ENCODE measurements around the gene RPP25L. TPM values are rescaled to one million over a fixed set of nuclear protein-coding genes. Genes with fewer than 3 reads are reported as not detected.

Gene RPP25L
- total and polyA plus RNA-seq, 10 of the 15 experiments (the other 5 are each of a cell fraction or from before 2014, with no cell fraction given) = 7.7 to 30.2 (median 16.8) TPM

GRCh38 chr9:34599546-34599945, 12.4 kb downstream of the RPP25L start:
- no peaks in the 10 kb centered on the region for H3K9me3 ChIP-seq (replicated peaks; ENCODE audit: control insufficient read depth, insufficient read depth, low read length)
- H3K4me2 ChIP-seq (ENCODE audit: control insufficient read depth, insufficient read depth) = no peak overlapping the region
- TF ChIP-seq E2F4 (IDR thresholded peaks at IDR 0.05; ENCODE audit: low read depth, low read length) (no peak), MXI1 (IDR thresholded peaks at IDR 0.05; ENCODE audit: low read depth, low read length) (no peak), NR2C1 (IDR thresholded peaks at IDR 0.05) (no peak), MTA2 (IDR thresholded peaks at IDR 0.05; ENCODE audit: low read depth) (no peak), CBX3 (IDR thresholded peaks at IDR 0.05; ENCODE audit: borderline replicate concordance, low read depth) (no peak), ESRRA (IDR thresholded peaks at IDR 0.05; ENCODE audit: low read length) (no peak), CREM (IDR thresholded peaks at IDR 0.05; ENCODE audit: low read depth) (no peak), BMI1 (IDR thresholded peaks at IDR 0.05; ENCODE audit: borderline replicate concordance) (no peak), RELA (IDR thresholded peaks at IDR 0.05; ENCODE audit: borderline replicate concordance, partially characterized antibody) (no peak)
- H3K9ac ChIP-seq (ENCODE audit: control insufficient read depth, insufficient read depth, low read length) = no peak overlapping the region
- RAD21 ChIA-PET (ENCODE audit: unreplicated experiment) = interaction anchor here (0.5 kb wide), 1 partner anchor 193 kb away, joined by 4 read pairs; no protein-coding TSS in a partner anchor
- POLR2A ChIA-PET = no interaction called here
- ATAC-seq (no peak), DNase-seq (ENCODE audit: low read depth, low spot score) (no peak), FAIRE-seq (no peak)
- BruUV-seq (replicated peaks) = no TSS peak
- no peaks in the 10 kb centered on the region for H3K79me2 ChIP-seq (ENCODE audit: control insufficient read depth, insufficient read depth, low read length)
- H3K36me3 ChIP-seq (ENCODE audit: control insufficient read depth in 2 of 2, insufficient read depth in 2 of 2, low read length in 1 of 2) = no peaks in the 10 kb centered on the region
- no peak overlapping the region for H2AFZ ChIP-seq (ENCODE audit: control insufficient read depth, low read depth, low read length)
- CTCF ChIA-PET = interaction anchor here (0.9 to 1.5 kb wide), 3 partner anchors 12 to 195 kb away, joined by 4 to 6 read pairs (median 4); partner anchors contain the start of gene RPP25L
- in situ Hi-C loops (cut with MboI) (no loop called here), intact Hi-C loops (cut with micrococcal nuclease; ENCODE audit: unreplicated experiment) (no loop called here)
- H3K27me3 ChIP-seq (replicated peaks in 1 of 2; ENCODE audit: control insufficient read depth in 2 of 2, insufficient read depth in 2 of 2, low read length in 1 of 2) = peaks cover 5 to 11% of the 10 kb centered on the region in 2 experiments; a peak in 3 of 4 replicates
- no peak overlapping the region for H3K27ac ChIP-seq (ENCODE audit: control insufficient read depth, insufficient read depth)
- no peak overlapping the region for H3K4me3 ChIP-seq
- no peaks in the 10 kb centered on the region for H3K4me1 ChIP-seq (ENCODE audit: control insufficient read depth, insufficient read depth, low read length)
- 0% methylated on average over 1 of the region's 1 CpG for WGBS (ENCODE audit: insufficient coverage, insufficient replicate concordance, low lambda C conversion rate, missing lambda C conversion rate)
- SMC1A ChIA-PET (ENCODE audit: uncharacterized antibody, unreplicated experiment) = no interaction called here
- H4K20me1 ChIP-seq (ENCODE audit: control insufficient read depth, insufficient read depth) = no peaks in the 10 kb centered on the region

Data from GM12878 (cell line).